GM18858 (cell line): ENCODE data around the gene MAN1C1.

Experiments used
- ATAC-seq: cut with Tn5 transposase; IDR thresholded peaks from one replicate; pipeline ENCODE4 v1.9.1; 2021; ENCODE audit not compliant: unreplicated experiment

The MAN1C1 gene

DNA sequence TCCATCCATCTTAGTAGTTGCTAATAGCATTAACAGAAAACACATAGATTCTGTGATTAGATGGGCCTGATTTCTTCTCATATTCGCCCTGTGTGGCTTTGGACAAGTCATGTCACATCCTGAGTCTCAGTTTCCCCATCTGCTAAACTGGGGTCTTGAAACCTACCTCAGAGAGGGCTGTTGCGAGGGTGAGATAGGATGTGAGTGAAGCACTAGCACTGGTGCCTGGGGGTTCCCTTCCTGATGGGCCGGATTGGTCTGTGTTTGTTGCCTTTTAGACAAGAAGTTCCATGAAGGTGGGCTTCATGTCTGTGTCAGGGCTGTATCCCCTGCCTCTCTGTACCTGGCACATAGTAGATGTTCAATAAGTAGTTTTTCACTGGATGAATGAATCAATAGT is 3.5 kb upstream of the MAN1C1 start:
- ATAC-seq = no peak

DNA sequence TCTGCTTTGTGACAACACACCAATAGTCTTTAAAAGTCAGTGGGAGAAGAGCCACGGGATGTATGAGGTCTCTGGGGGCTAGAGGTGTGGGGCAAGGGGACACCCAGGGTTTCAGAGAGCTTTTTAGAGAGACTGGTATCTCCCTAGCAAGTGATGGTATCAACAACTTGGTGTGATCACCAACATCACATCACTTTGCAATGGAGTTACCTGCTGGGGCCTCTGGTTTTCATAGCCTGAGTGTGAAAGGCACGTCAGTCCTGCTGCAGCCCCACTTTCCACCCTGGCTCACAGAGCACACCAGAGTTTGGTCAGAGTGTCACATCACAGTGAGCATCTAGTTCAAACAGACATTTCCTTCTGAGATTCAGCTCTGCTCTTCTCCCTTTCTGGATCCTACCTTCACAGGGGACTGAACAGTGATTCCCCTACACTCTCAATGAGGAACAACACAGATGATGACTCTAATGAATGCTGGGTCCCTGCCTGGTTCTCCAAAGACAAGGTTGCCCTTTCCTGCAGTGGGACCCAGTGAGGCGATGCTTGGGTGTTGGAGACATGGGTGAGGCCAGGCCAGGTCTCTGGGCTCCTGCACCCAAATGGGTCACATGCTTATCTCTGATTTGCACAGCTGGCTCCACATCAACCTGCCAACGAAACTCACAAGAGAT is 2.0 kb upstream of the MAN1C1 start:
- no peak for ATAC-seq

DNA sequence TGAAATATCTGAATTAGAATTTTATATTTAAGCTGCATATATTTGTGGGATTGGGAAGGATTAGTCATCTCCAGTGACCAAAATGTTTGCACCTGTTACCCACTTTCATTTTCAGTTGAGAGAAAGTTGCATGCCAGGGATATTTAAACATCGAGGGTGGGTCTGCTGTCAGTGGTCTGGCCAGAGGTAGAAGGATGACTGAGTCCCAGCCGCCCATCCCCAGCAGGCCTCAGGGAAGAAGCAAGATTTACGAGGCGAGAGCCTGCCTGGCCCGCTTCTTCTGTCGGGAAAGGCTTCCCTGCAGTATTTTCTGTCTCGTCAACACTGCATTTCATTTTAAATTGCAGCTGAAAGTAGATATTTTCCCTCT is 1.4 kb upstream of the MAN1C1 start:
- ATAC-seq = no peak

DNA sequence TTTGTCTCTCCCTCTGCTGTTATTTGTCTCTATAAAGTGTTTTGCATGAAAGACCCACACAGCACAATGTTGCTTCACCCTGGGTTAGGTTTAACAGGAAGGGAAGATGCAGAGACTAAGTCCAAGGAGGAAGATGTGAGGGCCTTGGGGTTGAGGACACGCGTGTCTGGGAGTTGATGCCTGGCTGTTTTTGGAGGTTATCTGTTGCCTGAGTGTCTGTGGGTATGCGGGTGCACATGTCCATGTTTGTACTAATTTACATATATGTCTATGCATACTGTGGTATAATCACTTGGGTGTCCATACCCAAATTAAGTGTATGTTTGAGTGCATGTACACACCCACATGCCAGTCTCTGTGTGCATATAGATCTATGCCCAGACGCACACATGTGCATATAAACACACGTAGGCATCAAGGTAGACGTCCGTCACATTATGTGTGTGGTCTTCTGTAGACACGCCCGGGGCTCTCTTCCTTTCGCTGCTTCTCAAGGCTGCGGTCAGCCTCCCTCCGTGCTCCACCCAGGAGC is 962 bp upstream of the MAN1C1 start:
- ATAC-seq = no peak

DNA sequence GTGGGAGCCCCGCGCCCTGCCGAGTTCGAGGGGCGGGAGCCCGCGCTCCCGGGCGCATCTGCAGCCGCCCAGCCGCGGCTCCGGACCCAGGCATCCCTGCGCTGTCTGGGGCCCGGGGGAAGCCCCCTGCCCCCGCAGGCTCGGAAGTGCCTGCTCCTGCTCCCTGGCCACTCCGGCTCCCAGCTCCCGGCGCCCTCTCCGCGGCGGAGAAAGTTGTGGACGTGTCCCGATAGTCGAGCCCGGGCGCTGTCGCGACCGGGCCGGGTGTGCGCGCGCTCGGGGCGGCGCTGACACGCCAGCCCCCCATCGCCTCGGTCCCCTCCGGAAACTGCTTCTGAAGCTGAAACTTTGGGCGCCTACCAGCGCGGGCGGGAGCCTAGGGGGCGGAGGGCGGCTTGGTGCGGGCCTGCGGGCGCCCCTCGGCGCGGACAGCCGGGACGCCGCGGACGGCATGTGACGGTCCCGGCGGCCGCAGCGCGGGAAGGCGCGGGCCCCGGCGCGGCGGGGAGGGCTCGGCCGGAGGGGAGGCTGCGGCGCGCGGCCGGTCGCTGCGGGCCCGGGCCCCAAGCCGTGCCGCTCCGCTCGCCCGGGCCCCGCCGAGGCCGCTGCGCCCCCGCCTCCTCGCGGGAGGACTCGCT is 515 bp downstream of the MAN1C1 start:
- no peak for ATAC-seq

DNA sequence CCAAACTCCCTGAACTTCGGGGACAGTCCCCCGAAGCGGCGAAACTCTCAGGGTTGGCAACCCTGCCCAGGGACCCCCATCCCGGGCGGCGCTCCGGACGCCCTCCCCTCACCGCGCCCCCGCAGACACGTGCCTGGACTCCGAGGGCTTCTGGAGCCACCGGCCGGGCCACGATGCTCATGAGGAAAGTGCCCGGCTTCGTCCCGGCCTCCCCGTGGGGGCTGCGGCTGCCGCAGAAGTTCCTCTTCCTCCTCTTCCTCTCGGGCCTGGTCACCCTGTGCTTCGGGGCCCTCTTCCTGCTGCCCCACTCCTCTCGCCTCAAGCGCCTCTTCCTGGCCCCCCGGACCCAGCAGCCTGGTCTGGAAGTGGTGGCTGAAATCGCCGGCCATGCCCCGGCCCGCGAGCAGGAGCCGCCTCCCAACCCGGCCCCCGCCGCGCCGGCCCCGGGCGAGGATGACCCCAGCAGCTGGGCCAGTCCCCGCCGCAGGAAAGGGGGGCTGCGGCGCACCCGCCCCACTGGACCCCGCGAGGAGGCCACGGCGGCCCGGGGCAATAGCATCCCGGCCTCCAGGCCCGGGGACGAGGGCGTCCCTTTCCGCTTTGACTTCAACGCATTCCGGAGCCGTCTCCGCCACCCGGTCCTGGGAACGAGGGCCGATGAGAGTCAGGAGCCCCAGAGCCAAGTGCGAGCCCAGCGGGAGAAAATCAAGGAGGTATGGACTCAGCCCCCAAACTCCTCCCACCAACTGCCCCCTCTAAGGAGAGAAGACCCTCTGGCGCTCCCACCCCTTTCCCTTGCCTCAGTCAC is 1.2 kb downstream of the MAN1C1 start:
- ATAC-seq = no peak

DNA sequence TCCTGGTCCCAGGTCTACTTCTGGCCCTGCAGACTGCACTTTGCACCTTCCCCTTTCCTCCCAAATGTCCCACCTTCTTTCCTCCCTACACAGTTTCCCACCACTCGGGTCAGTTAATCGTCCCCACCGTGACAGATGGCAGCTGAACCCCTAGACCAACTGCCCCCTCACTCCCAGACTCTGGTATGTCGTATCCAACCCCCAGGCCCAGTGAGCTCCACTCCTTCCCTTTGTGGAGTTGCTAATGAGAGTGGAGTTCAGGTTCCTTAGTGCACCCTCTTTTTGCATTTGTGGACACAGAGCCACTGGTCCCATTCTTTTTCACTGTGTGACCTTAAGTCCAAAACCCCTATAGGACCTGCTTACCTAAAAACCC is 1.8 kb downstream of the MAN1C1 start:
- no peak for ATAC-seq

DNA sequence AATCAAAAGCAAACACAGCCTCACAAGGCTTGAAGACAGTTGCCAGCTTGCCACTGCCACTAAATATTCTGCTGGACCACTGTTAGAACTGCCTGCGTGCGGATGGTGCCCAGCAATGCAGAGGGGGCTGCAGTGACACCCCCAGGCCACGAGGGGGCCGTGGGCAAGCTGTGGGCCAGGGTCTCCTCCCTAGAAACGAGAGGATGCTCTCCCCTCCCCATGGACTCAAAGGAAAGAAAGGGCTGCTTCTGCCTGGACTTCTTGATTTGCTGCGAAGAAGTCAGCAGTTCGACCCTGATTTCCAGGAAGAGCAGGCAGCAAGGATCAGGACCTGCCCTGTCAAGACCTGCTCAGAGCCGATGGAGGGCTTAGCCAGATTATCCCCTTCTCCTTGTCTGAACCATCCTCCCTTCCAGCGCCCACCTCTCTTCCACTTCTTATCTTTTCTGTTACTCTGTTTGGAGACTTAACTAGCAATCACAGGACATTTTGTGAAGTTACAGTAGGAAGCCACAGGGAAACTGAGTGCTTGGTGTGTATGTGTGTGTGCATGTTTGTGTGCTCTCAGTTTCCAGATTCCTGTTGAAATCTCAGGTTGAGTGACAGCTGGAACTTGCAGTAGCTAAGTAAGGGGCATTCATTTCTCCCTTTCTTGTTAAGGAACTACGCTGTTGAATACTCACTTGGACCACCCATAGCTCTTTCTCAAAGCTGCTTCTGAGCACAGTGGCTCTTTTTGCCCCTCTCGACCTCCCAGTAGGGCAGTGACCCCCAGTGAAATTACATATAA is 2.7 kb downstream of the MAN1C1 start:
- no peak for ATAC-seq

DNA sequence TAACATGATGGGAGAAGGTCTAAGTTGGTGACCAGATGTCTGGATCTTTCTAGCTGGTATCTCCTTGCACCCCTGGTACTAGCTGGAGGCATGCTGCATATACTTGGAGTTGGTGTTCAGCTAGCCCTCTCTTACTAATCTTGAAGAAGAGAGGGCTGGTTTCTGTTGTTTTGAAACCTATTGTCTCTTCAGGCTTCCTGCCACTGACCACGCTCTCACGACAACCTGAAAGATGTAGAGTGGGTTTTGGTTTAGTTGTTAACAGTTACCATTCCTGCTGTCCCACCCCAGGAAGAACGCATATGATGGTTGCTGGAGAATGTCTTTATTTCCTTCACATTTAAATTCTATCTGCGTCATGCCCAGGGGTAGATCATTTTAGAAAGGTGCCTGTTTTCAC is 3.6 kb downstream of the MAN1C1 start:
- ATAC-seq = no peak

DNA sequence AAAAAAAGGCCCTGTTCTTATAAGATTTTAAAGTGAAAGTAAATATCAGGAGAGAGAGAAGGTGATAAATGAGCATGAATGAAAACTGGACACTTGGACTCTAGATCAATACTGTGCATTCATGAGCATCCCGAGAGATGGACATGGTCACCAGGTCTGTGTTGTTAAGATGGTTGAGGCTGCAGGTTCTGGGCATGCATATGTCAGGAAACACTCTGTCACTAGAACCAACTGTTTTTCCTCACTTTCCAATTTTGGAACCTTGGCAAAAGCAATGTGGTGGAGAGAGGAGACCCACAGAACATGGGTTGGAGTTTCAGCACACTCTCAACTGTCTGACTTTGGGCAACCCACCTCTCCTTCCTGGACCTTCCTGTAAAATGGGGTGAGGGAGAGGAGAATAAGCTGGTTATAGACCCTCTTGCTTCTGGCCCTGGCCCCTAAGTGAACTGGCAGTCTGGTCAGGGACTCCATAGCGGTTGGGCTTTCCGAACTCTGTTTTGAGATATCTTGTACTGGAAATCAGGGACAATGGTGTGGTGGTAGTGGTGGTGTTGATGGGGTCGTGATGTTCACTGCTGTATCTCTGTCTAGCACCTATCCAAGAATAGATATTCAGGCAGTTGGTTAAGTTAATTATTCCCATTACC is 4.2 kb downstream of the MAN1C1 start:
- ATAC-seq = no peak

DNA sequence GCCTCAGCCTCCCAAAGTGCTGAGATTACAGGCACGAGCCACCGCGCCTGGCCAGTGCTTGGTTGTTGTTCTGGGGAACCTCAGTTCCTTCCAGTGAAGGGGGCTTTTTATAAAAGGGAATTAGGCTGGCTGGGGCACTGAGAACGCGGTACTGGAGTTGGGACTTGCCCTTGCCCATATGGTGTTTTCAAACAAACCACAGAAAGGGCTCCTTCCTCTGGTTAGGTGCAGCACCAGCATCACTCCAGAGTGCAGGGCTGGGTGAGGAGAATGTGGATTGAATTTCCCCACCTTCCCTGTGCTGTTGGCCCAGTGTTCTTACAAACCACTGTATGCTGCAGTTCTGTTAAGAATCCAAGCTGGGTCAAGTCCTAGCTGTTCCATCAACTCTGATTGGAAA is 5.3 kb downstream of the MAN1C1 start:
- no peak for ATAC-seq

DNA sequence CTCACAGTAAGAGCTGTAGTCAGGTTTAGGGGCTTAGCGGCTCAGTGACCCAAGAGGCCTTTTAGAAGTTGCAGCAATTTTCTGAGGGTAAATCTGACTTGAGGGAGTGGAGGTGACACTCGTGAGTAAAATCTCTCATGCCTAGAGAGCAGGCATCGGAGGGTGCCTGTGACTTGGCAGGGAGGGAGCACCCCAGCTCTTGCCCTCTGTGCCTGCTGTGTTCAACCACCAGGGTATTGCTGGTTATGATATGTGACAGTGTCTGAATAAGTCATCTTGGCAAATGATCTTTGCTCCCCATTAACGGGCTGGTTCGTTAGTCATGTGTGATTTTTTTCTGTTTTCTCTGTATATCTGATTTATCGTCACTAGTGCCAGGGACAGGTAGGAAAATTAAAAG is 5.9 kb downstream of the MAN1C1 start:
- ATAC-seq = no peak

DNA sequence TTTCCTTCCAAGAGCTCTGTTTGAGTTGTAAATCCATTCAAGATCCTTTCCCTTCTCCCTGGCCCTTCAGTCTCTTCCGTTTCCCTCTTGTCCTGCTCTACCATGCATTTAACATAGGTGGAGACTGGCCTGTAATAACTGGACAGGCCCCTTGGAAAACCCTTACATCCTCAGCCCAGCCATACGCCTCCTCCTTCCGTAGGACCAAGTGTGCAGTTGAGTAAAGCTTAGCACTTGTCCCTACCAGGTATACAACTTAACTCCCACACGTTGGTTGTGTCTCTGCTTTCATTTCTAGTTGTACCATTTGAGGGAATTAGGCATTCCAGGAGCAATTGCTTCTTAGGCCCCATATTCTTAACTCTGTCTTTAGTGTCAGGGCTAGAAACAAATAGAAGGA is 6.4 kb downstream of the MAN1C1 start:
- no peak for ATAC-seq

DNA sequence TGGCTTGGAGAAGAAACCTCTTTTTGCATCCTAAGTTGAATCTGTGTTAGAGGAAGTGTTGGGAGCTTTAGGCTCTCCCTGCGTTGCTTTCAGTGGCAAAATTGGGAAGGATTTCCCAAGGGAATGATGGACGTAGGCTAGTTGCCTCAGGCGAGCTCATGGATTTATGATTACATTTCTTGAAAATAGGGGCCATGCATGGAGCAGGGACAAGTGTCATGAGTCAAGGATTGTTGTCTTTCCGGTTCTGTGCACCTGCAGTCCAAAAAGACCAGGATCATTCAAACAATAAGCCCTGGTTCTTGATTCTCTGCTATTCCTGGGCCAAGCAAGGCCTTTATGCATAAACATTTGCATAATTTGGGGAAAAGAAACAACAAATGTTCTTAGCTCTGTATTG is 7.1 kb downstream of the MAN1C1 start:
- no peak for ATAC-seq

DNA sequence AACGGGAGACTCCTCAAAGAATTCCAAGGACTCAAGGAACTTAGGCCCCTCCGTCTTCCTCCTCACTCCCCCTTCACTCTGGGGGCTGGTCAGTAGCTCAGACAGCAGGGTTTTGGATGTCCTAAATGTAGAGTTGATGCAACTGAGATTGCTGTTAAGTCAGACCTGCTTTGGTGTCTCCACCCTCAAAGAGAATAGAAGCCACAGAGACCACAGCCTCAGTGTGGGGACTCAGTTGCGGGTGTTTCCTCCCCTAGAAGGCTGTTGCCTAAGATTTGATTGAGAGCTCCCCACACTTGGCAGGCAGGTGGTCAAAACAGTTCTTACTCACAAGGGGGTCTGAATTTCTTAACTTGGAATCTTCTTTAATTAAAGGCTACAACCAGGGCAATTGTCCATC is 7.6 kb downstream of the MAN1C1 start:
- no peak for ATAC-seq

DNA sequence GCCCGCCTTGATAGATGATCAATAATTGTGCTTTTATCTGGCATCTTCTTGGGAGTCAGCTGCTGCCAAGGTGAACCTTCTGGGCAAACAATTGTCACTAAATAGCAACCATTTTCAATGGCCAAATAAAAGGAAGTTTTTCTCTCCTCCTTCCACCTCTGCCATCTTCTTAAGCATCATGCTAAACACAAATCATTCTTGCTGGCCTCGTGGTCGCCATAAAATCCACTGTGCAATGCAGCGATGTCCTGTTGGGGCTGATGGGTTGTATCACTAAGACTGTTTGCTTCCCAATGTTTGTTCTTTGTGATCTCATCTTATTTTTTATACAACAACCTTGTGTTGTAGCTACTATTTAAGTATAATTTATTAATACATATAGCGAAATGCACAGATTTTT is 8.0 kb downstream of the MAN1C1 start:
- ATAC-seq = no peak

DNA sequence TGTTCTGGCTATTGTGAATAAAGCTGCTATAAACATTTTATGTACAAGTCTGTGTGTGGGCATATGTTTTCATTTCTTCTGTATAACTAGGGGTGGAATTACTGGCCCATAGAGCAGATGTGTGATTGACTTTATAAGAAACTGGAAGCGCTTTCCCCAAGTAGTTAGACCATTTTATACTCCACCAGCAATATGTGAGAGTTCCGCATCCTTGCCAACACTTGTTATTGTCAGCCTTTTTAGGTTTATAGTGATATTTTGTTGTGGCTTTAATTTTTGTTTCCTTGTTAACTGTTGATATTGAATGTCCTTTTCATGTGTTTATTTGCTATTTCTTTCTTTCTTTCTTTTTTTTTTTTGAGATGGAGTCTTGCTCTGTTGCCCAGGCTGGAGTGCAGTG is 9.4 kb downstream of the MAN1C1 start:
- no peak for ATAC-seq

DNA sequence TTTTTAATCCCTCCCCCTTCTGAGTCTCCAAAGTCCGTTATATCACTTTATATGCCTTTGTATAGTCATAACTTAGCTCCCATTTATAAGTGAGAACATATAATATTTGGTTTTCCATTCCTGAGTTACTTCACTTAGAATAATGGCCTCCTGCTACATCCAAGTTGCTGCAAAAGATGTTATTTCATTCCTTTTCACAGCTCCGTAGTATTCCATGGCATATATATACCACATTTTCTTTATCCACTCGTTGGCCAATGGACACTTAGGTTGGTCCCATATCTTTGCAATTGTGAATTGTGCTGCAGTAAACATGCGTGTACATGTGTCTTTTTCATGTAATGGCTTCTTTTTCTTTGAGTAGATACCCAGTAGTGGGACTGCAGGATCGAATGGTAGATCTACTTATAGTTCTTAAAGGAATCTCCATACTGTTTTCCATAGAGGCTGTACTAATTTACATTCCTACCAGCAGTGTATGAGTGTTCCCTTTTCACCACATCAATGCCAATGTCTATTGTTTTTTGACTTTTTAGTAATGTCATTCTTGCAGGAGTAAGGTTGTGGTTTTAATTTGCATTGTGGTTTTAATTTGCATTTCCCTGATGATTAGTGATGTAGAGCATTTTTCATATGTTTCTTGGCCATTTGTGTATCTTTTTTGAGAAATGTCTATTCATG is 12.3 kb downstream of the MAN1C1 start:
- ATAC-seq = no peak

DNA sequence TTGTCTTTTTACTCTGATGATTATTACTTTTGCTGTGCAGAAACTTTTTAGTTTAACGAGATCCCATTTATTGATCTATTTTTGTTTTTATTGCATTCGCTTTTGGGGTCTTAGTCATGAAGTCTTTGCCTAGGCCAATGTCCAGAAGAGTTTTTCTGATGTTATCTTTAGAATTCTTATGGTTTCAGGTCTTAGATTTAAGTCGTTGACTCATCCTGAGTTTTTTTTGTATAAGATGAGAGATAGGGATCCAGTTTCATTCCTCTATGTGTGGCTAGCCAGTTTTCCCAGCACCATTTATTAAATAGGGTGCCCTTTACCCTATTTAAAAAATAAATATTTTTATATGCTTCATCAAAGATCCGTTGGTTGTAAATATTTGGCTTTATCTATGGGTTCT is 13.2 kb downstream of the MAN1C1 start:
- no peak for ATAC-seq

DNA sequence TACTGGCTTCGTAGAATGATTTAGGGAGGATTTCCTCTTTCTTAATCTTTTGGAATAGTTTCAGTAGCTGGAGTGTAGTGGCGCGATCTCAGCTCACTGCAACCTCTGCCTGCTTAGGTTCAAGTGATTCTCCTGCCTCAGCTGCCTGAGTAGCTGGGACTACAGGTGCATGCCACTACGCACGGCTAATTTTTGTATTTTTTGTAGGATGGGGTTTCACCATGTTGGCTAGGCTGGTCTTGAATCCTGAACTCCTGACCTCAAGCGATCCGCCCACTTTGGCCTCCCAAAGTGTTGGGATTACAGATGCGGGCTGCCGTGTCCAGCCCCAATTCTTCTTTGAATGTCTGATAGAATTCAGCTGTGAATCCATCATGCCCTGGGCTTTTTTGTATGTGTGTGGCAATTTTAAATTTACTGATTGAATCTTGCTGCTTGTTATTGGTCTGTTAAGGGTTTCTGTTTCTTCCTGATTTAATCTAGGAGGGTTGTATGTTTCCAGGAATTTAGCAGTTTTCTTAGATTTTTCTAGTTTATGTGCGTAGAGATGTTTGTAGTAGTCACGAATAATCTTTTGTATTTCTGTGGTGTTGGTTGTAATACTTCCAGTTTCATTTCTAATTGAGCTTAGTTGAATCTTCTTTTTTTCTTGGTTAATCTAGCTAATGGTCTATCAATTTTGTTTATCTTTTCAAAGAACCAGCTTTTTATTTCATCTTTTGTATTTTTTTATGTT is 15.3 kb downstream of the MAN1C1 start:
- ATAC-seq = no peak
